Fibroblast of the conjunctiva (primary cell): ENCODE results near the gene RPL32.
"Not testable (repeated sequence)": the region's sequence is repeated elsewhere in the genome, so short reads cannot be mapped to it uniquely, and the experiment has no call there.

ENCODE experiments used
- DNase-seq: peaks from one replicate; pipeline ENCODE4 v3.0.0-alpha.2; 2010; ENCODE audit warnings: low read depth

RPL32 gene

DNA sequence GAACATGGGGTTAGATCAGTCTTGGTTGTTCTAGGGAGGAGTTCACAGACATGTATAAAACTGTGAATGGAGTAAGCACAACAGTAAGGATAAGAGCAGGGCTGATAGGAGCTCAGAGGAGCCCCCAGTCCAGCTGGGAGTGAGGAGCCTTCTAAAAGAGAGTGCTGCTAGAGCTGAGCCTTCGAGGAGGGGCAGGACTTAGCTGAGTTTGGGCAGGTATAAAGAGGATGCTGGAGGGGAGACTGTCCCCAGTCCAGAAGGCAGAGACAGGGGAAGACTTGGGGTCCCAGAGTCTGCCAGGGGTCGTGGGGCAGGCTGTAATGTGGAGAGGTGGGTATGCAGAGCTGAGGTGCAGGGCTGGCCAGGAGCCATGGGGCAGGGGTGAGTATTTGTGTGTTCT is 32.8 kb downstream of the RPL32 start:
- DNase-seq = no peak

DNA sequence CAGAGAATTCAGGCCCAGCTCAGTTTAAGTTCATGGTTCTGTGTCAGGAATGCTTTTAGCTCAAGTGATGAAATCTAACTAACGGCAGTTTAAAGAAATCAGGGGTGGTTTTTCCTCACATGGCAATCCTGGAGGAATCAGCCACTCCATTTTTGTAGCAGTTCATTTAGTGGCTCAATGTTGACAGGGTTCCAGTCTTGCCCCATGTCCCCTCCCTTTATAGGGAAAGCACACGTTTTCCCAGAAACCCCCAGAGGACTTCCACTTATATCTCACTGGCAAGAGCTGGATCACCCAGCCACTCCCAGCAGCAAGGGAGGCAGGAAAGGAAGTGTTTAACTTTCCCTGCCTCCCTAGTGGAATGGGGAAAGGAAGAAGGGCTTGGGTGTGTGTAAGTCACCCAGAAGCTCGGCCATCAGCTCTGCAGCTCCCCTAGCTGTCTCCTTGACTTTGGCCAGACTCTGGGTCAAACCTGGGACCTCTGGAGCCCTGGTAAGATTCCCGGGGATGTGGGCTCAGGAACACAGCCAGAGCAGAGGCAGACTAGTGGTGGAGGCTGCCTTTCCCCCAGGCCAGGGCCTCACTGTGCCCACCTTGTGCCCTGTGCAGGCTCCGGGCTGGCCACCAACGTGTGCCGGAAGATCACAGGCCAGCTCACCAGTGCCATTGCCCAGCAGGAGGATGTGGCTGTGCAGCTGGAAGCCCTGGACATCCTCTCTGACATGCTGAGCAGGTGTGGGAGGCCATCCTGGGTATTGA is 33.6 kb downstream of the RPL32 start:
- no peak for DNase-seq

DNA sequence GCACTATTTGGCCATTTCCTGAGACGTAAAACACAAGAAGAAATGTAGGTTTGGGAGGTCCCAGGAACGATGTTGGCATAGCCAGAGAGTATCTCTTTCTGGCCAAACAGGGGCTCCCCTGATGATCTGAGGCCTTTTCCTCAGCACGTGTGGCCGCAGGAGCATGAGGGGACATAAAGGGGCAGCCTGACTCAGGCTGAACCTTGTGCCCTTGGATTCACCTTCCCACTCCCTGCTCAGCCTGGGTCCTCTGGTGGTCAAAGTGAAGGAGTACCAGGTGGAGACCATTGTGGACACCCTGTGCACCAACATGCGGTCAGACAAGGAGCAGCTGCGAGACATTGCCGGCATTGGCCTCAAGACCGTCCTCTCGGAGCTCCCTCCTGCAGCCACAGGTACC is 34.3 kb downstream of the RPL32 start:
- DNase-seq = no peak

DNA sequence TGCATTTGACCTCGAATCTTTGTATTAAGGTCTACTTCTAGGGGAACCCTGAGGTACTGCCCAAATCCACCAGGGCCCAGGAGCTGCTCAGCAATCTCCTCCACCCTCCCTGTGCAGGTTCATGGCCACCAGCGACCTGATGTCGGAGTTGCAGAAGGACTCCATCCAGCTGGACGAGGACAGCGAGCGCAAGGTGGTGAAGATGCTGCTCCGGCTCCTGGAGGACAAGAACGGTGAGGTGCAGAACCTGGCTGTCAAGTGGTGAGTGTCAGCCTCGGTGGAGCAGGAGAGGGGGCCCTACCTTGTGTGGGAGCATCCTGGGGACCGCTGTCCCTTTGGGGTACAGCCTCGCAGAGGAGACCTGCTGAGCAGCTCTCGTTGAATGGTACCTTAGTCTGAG is 38.0 kb downstream of the RPL32 start:
- no peak for DNase-seq

DNA sequence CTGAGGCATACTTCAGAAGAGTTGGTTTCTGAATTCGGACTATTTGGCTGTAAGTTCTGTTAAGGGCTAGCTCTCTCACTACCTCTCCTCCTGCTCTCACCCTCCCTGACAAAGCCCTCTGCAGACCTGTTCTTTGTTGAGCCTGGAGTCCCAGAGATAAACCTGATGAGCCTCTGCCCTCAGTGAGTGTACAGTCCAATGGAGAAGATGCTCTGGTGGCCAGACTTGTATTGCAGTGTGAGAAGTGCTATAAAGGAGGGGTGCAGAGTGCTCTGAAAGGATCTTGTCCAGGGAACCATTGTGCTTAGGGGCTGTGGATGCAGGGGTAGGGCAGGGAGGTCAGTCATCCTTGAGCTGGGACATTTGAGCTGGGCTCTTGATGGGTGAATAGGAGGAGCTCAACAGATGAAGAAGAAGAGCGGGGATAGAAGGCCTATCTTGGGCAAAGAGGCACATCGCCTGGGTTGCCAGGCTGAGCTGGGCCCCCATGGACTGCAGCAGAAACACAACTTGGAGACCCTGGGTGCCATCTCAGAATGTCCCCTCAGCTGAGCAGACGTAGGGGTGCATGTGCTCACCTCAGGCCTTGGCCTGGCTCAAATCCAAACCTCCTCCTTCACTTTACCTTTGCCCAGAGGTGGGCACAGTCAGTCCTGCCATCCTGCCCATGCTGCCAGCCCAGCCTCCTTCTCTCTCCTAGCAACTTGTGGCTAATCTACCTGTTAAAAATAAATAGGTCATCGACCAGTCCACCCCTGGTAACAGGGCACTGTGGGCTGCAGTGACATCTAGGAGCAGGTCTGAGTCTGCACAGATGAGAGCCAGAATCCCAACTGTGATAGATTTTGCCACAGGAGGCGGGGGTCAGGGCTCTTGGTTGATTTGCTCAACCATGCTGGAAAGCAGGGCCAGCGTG is 41.6 kb downstream of the RPL32 start:
- DNase-seq = no peak

DNA sequence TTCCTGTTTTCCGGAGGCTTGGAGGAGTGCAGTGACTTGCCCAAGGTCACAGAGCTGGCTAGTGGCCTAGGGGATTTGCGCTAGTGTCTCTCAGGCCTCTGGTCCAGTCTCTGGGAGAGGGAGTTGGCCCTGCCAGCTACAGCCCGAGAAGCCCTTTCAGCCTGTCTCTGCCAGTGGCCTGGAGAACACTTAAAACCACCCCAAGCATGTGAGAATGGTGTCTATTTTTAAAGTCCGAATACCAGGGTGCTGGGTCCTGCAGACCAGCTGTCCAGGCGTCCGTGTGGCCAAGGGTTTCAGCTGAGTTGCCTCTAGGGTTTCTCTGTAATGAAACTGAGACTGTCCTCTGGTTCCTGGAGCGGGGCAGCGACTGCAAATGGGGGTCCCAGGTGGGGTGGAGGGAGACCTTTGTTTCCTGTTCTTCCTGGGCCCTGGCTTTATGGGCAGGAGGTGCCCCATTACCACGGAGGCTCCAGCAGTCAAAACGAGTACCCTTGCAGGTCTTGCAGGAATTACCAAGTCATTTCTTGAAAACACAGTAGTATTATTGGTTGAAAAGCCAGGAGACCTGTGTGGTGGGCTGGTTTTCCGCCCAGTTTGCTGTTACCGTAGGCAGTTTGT is 42.7 kb downstream of the RPL32 start:
- no peak for DNase-seq

DNA sequence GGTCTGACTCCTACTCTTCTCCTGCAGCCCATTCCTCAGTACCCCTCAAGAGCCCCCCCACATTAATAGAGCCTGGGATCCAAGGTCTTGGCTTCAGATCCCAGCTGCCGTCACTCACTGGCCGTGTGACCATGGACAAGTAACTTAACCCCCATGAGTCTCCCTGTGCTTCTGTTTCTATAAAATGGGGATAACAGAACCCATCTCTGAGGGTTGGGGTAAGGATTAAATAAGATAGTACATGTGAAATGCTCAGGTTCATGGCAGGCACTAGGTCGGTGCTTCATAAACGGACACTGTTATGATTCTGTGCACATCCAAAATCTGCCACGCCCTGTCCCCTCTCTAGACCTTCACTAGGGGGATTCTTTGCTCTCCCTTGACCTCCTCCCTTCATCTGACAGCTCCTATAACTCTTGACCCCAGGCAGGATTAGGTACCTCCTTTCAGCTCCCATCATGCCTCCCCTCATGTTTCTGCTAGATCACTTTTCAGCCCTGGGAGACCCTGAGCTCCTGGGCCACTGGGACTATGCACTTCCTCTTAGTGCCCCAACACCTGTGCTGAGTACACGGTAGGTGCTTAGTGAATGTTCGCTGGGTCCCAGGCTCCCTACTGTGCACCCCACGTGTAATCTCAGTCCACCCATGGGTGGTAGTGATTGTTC is 43.3 kb downstream of the RPL32 start:
- DNase-seq = no peak

DNA sequence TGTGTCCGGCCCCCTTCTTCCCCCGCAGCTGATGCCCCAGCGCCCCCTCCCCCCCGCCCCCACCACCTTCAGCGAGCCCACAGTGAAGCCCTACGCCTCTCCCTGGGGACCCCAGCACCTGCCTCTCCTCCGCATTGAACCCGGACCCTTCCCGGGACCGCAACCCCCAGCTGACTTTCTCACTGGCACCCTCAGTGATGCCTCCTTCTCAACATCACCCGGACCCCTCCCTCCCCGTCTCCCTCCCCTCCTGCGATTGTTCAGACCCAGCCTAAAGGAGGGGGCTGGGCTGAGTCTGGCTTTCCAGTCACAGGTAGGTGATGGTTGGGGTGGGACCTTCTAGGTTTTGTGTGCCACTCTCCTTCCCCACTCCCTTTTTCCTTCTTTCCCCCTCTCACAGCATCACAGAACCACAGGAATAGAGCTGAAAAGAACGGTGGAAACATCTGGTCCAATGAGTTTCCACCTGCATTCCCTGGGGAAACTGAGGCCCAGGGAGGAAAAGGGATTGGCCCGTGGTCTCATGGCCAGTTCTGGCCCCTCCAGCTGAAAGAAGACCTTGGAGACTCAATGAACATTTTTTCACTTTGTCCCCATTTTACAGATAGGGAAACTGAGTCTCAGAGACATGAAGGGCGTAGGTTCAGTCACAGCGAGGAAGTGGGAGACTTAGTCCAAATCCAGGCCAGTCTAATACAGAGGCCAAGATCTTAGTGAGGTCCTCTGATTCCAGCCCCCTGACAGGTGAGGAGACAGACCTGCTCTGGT is 44.1 kb downstream of the RPL32 start:
- DNase-seq = no peak

DNA sequence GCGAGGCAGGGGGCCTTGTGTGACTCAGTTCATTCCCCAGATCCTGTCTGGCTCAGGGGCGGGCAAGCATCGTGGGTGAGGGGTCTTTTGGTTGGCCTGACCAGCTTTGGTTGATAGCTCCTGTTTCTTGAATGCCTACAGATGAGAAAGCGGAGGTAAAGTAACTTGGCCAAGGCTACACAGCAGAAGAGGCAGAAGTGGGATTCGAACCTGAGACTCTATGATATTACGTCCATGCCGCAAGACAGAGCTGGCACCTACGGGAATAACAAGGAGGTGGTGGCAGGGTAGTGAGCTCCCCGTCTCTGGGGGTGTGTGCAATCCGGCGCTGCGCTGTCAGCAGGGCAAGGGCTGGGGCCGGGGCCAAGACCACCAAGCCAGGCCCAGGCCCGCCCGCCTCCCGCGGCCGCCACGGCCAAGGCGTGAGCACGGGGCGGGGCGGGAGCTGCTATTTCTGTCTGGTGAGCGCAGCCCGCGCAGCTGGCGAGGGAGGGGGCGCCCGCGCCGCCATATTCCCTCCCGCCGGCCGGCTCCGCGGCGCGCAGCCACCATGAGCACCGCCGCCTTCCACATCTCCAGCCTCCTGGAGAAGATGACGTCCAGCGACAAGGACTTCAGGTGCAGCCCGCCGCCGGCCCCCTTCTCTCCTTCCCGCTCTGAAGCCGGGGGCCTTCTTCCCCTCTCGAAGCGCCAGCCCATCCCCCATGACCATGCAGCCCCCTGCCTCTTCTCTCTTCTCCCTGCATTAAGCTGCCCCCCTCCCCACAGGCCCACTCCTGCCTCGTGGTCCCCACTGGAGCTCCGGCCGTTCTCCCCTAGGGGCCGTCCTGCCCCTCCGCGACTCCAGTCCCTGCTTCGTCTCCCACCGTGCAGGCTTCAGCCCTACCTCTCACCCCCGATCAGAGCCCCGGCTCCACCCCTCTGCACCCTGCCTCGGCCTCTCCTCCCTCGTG is 44.9 kb downstream of the RPL32 start, which contains the start of gene CAND2:
Gene CAND2, plus strand, starts transcription at position 510 of the 953 bp plus-strand sequence. Its CDS starts 41 bp downstream, at position 551.
- DNase-seq = peak; percentile 23

DNA sequence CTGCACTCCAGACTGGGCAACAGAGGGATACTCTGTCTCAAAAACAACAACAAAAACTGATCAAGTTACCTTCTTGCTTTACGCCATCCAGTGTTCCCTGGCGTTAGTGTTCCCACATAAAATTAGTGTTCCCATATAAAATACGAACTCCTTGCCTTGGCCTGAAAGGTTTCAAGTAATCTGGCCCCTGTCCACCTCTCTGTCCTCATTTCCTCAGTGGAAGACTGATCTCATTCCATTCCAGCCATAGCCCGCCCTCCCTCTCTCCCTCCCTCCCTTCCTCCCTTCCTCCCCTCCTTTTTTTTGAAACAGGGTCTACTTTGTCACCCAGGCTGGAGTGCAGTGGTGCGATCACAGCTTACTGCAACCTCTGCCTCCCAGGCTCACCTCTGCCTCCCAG is 47.7 kb downstream of the RPL32 start:
- DNase-seq = no peak

DNA sequence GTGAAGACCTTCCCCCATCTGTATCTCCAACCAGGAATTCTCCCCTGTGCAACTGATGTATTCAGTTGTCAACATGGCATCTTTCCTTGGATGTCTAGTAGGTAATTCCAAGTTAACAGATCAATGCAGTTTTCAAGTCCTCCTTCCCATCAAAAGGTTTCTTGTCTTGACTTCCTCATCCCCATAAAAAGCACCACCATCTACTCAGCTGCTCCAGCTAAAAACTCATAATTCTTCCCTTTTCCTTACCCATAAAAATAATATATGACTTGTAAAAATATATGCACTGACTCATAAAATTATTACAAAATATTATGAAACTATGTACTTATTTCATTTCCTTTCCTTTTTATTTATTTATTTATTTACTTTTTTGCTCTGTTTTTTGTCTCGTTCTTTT is 49.9 kb downstream of the RPL32 start:
- DNase-seq = no peak

DNA sequence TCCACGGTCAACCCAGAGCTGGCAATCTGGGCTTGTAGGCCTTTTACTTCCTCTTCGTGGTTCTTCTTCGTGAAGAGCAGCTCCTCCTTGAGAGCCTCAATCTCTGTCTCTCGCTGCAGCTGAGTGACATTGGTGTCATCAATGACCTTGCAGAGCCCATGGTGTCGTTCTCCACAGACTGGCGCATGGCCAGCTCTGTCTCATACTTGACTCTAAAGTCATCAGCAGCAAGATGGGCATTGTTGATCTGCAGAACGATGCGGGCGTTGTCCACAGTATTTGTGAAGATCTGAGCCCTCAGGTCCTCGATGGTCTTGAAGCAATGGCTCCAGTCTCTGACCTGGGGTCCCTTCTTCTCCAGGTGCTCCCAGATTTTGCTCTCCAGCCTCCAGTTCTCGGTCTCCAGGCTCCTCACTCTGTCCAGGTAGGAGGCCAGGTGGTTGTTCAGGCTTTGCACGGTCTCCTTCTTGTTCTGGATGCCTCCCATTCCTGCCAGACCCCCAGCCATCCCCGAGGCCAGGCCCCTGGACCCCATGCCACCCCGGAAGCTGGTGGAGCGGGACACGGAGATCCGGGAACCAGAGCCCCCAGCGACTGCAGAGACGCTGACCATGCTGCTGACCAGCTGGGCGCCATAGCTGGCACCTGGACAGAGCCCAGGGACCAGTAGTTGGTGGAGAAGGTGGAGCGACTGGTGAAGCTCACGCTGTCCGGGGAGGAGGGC is 53.2 kb downstream of the RPL32 start:
- DNase-seq = not testable (repeated sequence)

DNA sequence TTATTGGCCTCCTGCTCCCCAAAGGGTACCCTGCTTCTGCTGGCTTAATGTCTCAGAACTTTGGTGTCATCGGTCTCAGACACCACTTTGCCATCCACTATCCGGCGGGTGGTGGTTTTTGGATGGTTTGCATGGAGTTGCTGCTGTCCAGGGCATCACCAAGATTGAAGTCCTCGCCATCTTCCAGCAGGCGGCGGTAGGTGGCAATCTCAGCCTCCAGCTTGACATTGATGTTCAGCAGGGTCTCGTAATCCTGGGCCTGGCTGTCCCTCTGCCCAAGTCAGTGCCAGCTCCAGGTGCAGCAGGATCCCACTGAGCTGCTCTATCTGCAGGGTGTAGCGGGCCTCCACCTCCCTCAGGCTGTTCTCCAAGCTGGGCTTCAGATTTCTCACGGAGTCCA is 54.0 kb downstream of the RPL32 start:
- not testable (repeated sequence) for DNase-seq

DNA sequence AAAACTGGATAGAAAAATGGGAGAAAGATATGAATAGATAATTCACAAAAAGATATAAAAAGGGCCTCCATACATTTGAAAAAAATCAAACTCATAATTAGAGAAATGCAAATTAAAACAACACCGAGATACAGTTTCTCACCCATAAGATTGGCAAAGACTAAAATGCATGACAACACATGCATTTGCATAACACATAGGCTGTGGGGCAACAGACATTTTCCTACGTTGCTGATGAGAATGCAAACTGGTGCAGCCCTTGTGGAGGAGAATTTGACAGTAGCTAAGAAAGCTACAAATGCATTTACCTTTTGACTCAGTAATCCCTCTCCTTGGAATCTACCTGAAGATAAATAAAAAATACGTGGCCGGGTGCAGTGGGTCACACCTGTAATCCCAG is 56.3 kb downstream of the RPL32 start:
- no peak for DNase-seq
